Right ventricle myocardium superior (tissue), 1 donor: ENCODE data around the gene KCNK15. TPM values are rescaled to one million over a fixed set of nuclear protein-coding genes. Genes with fewer than 3 reads are reported as not detected.
A peak's percentile ranks its signal among the peaks of the same experiment; 100 is the strongest.

Source experiments
- ATAC-seq: fragments of 200-7000 bp; cut with Tn5 transposase; one replicate; pipeline ENCODE4 v1.9.1; 2020; ENCODE audit warnings: mild to moderate bottlenecking; ENCODE audit not compliant: poor library complexity
- DNase-seq: peaks from one replicate; pipeline ENCODE4 v3.0.0-alpha.2; 2020
- intact Hi-C: fragments of 100-400 bp; cut with DNase I; formaldehyde crosslinking; loops from one replicate; pipeline ENCODE4 v1.11.2; 2022
- total RNA-seq: library from RNA; stranded (reverse); fragmentation: NEBNext Ultra II Directional; extraction: Animal tissue kit (Norgen Biotek cat#: 25700); gene quantifications from one replicate; pipeline ENCODE4 v1.2.1, GENCODE V29; 2021
- donor health status: DM: no; HTN: yes; CAD: no; lungs with severe emphysema.

Gene KCNK15
- total RNA-seq, 1 donor from 2014 or later, result 0.19 TPM

DNA sequence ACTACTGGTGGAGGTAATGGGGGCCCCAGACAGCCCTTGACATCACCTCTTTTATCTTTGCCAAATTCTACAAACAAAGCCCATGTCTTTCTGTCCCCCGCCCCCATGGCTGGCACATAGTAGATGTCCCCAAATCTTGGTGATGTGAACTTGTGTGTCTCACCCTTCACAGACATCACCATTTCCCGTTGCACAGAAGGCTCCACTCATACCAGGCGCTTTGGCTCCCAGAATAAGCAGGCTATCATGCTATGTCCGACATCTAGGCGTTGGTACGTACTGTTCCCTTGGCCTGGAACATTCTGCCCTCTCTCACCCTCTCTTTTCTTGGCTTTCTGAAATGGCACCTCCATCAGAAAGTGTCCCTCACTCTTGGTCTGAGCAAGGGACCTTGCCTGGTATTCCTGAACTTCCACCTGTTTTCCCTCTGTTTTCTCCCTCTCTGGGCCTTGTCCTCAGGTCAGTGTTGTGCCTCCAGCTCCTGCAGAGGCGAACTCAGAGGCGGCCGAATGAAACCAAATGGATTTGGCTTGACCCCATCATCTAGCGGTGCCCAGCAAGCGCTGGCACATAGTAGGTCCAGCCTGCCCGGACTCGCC lies 31.5 kb upstream of the KCNK15 start:
- intact Hi-C loops, result no loop called here
- no peak for DNase-seq
- peak; percentile 65 for ATAC-seq

DNA sequence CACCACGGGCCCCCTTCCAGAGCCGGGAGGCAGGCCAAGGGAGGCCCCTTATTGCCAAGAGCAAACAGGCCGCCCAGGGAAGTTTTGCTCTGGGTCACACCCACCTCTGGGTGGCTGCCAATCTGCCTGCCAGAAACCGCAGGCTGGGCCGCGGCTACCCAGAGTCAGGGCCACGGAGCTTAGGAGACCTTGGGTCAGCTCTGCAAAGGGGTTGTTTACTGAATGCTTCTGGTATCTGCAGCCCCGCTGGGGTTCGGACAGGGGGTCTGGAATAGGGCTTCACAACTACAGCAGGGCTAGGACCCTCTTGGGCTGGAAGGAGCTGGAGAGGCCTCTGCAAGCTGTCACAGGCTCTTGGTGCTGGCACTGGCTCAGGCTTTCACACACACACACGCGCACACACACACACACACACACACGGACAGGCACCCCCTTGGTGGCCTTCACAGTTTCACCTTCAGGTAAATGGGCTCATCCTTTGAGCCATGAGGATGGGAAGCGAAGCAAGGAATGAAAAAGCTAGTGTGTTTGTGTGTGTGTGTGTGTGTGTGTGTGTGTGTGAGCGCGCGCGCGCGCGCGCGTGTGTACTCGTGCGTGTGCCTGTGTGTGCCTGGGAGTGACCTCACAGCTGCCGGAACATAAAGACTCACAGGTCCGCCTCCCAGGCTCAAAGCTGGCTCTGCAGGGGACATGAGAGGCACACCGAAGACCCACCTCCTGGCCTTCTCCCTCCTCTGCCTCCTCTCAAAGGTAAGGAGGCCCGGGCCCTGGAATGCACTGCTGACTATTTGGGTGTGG lies 30.8 kb upstream of the KCNK15 start, which contains the start of gene CCN5:
Gene CCN5, plus strand, starts transcription at position 669 of the 798 bp plus-strand sequence. Its CDS starts 22 bp downstream, at position 691.
- peak; percentile 89 for ATAC-seq
- intact Hi-C loops, result no loop called here
- peak; percentile 96 for DNase-seq

- intact Hi-C loops, result no loop called here
- ATAC-seq (peak; percentile 33), DNase-seq (no peak)
These were observed 30.0 kb upstream of the KCNK15 start for GRCh38 chr20:44715499-44716308.

- intact Hi-C loops, result no loop called here
- ATAC-seq, result no peak
- no peak for DNase-seq
These were observed 29.2 kb upstream of the KCNK15 start for GRCh38 chr20:44716309-44717106.

DNA sequence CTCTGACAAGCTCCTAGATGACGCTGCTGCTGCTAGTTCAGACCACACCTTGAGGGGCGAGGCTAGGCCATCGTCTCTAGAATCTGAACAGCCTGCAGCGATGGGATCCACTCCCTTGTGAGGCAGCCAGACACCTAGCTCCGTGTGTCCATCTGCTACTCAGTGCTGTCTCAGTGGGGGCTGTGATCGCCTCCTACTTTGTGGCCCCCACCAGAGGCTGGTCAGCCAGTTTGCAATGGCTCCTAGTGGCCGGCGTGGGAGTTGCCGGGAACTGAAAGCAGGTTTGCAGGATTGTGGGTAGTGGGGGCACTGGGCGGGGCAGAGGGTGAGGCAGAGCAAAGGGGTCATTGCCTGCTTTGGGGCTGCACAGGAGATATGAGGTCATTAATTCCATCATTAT lies 27.7 kb upstream of the KCNK15 start:
- intact Hi-C loops, result no loop called here
- ATAC-seq, result no peak
- DNase-seq, result no peak

DNA sequence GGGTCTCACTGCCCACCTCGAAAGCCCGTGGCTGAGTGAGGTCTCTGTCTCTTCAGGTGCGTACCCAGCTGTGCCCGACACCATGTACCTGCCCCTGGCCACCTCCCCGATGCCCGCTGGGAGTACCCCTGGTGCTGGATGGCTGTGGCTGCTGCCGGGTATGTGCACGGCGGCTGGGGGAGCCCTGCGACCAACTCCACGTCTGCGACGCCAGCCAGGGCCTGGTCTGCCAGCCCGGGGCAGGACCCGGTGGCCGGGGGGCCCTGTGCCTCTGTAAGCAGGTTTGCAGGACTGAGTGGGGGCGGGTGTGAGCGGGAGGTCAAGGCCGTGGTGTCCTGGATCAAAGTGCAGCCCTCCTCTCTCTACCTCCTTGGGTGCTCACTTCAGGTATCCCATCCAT lies 25.8 kb upstream of the KCNK15 start:
- intact Hi-C loops, result no loop called here
- DNase-seq, result no peak
- no peak for ATAC-seq

DNA sequence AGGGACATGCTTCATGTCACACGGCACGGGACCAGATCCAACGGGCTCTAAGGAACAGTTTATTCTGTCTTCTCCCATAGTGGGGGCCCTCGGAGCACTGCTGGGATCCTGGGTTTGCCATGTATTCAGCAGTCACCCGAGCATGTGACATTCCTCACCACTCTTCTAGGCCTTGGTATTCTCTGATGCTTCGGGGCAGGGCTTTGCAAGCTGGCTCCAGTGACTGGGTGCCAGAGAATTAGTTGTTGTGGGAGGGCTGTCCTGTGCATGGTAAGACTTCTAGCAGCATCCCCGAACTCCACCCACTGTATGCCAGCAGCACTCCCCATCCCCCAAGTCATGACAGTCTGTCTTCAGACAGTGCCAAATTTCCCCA lies 25.1 kb upstream of the KCNK15 start:
- no peak for DNase-seq
- intact Hi-C loops, result no loop called here
- peak; percentile 42 for ATAC-seq

DNA sequence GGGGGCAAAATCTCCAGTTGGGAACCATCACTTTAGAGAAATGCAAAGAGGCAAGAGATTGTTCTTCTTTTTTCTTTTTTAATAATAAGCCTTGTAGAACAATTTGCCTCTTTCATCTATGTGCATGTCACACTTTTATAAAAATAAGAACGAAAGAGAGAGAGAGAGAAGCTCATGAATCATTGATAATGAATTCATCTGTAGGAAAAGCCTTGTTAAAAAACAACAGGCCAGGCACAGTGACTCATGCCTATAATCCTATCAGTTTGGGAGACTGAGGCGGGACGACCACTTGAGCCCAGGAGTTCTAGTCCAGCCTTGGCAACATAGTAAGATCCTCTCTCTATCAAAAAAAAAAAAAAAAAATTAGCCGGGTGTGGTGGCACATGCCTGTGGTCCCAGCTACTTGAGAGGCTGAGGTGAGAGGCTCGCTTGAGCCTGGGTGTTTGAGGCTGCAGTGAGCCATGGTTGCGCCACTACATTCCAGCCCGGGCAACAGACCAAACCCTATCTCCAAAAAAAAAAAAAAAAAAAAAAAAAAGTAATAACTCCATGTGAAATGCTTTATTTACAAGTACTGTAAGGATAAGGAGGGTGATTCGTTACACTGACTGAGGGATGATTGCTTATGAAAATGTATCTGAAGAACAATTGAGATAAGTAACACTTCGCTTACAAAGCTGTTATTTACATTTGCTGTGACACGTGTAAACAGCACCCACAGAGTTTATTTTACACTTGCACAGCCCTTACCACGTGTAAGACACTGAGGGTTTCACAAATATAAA lies 24.5 kb upstream of the KCNK15 start:
- ATAC-seq (peak; percentile 62), DNase-seq (no peak)
- intact Hi-C loops, result no loop called here

- intact Hi-C loops, result no loop called here
- no peak for ATAC-seq
- no peak for DNase-seq
These were observed 23.9 kb upstream of the KCNK15 start for GRCh38 chr20:44721785-44722054.

DNA sequence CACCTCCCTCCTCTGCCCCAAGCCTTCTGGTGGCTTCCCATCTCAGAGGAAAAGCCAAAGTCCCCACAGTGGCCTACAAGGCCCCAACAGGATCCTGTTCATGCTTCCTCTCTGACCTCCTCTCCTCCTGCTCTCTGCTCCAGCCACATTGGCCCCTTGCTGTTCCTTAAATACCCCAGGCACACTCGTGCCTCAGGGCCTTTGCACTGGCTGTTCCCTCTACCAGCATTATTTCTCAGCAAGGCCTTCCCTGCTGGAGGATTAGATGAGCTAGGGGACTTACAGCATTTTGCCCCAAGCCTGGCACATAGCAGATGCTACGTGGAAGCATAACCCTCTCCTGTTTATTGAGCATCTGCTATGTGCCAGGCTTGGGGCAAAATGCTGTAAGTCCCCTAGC lies 22.7 kb upstream of the KCNK15 start:
- DNase-seq, result no peak
- ATAC-seq, result no peak
- intact Hi-C loops, result no loop called here

DNA sequence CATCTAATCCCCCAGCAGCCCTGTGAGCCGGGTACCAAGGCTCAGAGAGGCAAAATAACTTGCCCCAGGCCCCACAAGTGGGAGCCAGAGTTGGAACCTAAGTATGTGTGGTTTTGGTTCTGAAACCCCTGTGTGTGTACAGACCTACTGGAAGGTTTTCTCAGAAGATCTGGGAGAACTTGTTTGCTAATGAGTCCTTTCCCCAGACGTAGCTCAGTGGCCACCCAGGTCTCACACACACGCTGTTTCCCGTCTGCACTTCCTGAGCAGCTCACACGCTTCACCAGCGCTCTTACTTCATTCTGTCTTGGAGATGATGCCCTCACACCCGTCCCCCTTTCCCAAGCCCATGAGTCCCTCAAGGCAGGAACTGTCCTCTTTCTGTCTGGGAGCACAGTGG lies 22.3 kb upstream of the KCNK15 start:
- no peak for ATAC-seq
- intact Hi-C loops, result no loop called here
- DNase-seq, result no peak

- no peak for ATAC-seq
These were observed 21.8 kb upstream of the KCNK15 start for GRCh38 chr20:44723798-44724362.

GRCh38 chr20:44724423-44725091 lies 21.1 kb upstream of the KCNK15 start:
- DNase-seq (no peak), ATAC-seq (no peak)
- intact Hi-C loops, result no loop called here

More at GRCh38 chr20:44723798-44724362, 21.8 kb upstream of the KCNK15 start:
- intact Hi-C loops, result no loop called here
- no peak for DNase-seq

- ATAC-seq (no peak), DNase-seq (no peak)
- intact Hi-C loops, result no loop called here
These were observed 19.8 kb upstream of the KCNK15 start for GRCh38 chr20:44725837-44726236.

DNA sequence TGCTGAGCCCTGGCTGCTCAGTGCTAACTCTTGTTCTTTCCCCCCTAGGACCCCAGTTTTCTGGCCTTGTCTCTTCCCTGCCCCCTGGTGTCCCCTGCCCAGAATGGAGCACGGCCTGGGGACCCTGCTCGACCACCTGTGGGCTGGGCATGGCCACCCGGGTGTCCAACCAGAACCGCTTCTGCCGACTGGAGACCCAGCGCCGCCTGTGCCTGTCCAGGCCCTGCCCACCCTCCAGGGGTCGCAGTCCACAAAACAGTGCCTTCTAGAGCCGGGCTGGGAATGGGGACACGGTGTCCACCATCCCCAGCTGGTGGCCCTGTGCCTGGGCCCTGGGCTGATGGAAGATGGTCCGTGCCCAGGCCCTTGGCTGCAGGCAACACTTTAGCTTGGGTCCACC lies 18.6 kb upstream of the KCNK15 start:
- DNase-seq, result no peak
- no peak for ATAC-seq
- intact Hi-C loops, result no loop called here

DNA sequence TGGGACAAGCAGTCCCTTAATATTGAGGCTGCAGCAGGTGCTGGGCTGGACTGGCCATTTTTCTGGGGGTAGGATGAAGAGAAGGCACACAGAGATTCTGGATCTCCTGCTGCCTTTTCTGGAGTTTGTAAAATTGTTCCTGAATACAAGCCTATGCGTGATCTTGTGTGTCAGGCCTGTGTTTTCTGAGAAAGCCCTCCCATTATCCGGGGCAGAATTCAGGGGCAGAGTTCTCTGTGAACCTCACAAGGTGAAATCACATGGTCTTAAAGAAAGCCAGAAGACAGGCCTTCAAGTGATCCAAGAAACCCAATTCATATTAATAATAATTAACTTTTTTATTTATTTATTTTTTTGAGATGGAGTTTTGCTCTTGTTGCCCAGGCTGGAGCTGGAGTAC lies 18.0 kb upstream of the KCNK15 start:
- intact Hi-C loops, result no loop called here
- ATAC-seq (no peak), DNase-seq (no peak)

DNA sequence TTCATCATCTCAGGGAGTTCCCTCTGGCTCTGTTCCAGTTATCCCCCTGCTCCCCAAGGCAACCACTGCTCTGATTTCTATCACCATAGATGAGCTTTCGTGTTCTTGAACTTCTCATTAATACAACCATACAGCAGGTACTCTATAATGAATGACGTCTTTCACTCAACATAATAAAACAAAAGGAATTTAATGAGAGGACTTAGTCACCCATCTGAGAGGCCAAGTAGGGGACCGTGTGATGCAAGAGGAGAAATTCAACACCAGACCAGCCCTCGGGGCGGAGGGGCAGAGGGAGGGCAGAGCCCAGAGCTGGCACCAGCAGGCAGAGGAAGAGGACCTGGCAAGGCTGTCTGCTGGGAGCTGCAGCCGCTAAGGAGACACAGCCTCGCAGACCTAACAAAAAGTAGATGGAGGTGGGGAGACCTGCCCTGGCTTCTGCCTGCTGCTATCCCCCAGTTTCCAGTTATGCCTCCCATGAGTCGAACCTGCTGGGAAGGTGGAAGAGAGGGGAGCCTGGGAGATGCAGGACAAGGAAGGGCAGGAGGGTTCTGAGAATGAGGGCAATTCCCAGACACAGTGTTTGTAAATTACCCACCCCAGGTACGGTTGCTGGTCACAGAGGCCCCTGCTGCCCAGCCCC lies 16.7 kb upstream of the KCNK15 start:
- ATAC-seq, result peak; percentile 84
- intact Hi-C loops, result no loop called here

More for the DNA sequence above, 16.7 kb upstream of the KCNK15 start:
- DNase-seq, result peak; percentile 76
